Amniotic stem cell (primary cell): ENCODE data around the gene LRRC57.

Experiments
- DNase-seq: peaks from one replicate; lab custom pipeline; 2025; lab: John Stamatoyannopoulos, UW

The LRRC57 gene

GRCh38 chr15:42549741-42550392 is 1.3 kb upstream of the LRRC57 start:
- DNase-seq = no peak

DNA sequence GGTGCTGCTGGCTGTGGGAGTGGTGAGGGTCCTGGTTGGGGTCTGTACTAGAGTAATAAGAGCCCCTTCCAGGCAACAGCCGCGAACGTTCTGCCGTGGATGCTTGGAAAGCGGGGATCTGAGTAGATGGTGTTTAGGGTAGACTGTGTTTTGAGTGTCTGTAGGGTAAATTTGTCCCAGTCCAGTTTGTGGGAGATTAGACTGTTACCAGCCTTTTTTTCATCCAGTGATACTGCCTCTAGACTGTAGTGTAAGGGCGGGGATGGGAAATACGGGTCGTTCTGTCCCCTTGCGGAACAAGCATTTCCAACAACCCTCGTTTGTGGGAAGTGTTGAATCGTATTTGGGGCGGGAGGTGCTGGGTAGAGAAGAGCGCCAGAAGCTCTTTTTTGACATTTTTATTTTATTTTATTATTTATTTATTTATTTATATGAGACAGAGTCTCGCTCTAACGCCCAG is 469 bp upstream of the LRRC57 start:
- DNase-seq = no peak

DNA sequence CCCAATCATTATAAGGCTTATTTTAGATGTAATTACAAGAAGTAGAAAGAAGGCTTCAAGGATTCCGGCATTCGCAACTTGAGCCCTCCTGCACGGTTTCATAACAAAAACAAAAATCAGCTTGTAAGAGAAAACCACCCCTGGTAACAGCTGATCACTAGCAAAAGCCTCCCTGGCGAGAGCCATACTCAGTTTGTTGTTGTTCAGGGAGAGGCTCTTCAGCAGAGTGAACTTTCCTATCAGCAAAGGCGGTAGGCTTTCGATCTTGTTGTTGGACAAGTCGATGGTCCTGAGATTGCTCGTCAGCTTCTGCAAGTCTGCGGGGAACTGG is 710 bp downstream of the LRRC57 start:
- no peak for DNase-seq

DNA sequence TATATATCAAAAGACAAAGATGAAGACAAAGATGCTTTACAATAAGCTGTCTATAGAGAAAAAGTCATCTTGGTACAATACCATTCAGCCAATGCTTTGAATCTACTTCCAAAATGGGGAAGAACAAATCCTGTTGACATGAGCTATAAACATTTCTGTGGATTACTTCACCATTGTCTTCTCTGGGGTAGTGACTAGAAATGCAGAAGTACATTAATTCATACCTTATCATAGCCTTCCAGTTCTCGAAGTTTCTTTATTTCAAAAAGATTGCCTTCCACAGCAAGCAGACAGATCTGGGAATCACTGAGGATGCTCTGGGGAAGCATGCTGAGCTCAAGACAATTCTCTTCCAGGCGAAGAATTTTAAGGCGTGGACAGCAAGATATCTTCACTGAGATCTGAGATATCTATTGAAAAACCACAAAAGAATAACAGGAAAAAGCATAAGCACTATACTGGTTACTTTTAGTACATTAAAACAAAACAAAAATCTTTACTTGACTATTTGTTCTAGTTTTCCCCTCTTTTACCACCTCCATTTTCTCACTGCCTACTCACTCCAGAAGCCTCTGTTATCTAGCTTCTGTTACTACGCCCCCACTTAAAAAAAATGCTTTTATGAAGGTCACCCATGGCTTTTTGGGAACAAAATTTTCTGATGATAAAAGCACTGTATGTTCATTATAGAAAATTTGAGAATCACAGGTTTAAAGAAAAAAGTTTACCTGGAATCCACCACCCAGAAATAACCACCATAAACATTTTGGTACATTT is 3.6 kb downstream of the LRRC57 start:
- DNase-seq = no peak

DNA sequence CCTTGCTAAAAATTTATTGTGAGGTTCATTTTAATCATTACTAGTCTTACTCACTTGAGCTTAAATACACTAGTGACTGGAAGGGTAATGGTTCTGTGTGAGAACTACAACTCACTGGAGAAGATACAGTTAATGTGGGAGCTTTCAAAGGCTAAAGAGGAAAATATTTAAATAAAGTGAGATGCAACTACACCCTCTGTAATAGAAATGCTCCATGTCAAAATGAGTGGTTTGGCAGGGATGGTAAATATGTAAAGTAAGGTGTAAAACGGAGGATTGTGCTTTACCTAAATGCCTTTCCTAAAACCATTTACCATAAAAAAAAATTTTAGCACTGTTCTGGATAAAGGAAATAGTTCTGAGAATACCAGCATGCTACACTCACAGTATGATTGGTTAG is 15.3 kb downstream of the LRRC57 start:
- DNase-seq = no peak

GRCh38 chr15:42528970-42529369 is 19.6 kb downstream of the LRRC57 start:
- DNase-seq = no peak

GRCh38 chr15:42523331-42523730 is 25.3 kb downstream of the LRRC57 start:
- no peak for DNase-seq

GRCh38 chr15:42511007-42511391 is 37.6 kb downstream of the LRRC57 start:
- DNase-seq = no peak

DNA sequence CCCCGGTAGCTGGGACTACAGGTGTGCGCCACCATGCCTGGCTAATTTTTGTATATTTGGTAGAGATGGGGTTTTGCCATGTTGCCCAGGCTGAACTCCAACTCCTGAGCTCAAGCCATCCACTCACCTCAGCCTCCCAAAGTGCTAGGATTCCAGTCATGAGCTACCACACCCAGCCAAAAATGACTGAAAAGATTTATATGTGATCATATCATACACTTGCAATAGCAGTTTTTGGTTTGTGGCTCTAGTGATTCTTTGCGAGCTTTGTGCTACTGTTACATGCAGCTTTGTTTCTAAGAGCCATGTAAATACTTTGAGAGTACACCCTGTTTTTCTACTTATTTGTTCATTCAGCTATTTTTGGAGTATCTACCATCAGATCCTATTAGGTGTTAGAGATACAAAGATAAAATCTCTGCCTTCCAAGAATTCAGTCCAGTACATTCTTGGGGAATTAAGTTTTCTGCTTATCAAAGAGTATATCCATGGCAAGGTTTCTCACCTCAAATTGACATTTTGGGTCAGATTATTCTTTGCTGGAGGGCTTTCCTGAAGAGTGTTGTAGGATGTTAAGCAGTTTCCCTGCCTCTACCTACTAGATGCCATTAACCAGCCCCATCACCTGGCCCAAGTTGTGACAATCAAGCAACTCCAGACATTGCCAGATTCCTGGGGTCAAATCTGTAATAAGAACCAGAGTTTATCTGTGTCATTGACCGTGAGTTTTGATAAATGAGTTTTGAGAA is 38.2 kb downstream of the LRRC57 start:
- DNase-seq = no peak

DNA sequence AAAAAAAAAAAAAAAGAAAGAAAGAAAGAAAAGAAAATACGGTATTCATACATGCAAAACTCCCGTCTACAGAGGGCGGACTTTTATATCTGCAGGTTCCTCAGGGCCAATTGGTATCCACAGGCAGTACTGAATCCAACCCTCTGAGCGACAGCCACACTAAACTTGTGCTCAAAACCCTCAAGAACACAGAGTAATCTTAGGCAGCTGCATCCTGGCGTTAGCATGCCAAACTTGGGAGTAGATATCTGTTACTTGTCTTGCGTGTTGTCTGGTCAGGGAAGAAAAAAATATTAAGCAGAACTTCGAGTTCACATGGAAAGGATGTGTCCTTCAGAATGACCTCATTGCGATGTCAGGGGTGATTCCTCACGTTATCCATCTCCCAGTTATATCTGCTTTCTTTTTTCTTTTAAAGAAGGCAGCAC is 40.3 kb downstream of the LRRC57 start:
- no peak for DNase-seq

GRCh38 chr15:42507514-42507913 is 41.1 kb downstream of the LRRC57 start:
- no peak for DNase-seq

GRCh38 chr15:42504631-42505030 is 44.0 kb downstream of the LRRC57 start:
- no peak for DNase-seq

DNA sequence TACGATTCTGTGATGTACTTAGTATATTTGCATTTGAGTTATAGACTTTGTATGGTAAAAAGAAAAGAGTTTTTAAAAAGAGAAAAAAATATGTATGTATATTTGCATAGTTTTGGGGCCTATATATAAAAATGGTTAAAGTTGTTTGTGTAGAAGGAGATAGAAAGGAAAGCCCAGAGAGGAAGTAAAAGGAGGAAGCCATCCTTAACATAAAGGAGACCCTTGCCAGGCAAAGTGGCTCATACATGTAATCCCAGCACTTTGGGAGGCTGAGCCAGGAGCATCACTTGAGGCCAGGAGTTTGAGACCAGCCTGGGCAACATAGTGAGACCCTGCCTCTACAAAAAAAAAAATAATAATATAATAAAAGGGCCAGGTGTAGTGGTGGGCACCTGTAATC is 44.8 kb downstream of the LRRC57 start:
- no peak for DNase-seq

GRCh38 chr15:42502477-42502876 is 46.1 kb downstream of the LRRC57 start:
- DNase-seq = no peak

GRCh38 chr15:42499858-42500609 is 48.6 kb downstream of the LRRC57 start:
- no peak for DNase-seq

DNA sequence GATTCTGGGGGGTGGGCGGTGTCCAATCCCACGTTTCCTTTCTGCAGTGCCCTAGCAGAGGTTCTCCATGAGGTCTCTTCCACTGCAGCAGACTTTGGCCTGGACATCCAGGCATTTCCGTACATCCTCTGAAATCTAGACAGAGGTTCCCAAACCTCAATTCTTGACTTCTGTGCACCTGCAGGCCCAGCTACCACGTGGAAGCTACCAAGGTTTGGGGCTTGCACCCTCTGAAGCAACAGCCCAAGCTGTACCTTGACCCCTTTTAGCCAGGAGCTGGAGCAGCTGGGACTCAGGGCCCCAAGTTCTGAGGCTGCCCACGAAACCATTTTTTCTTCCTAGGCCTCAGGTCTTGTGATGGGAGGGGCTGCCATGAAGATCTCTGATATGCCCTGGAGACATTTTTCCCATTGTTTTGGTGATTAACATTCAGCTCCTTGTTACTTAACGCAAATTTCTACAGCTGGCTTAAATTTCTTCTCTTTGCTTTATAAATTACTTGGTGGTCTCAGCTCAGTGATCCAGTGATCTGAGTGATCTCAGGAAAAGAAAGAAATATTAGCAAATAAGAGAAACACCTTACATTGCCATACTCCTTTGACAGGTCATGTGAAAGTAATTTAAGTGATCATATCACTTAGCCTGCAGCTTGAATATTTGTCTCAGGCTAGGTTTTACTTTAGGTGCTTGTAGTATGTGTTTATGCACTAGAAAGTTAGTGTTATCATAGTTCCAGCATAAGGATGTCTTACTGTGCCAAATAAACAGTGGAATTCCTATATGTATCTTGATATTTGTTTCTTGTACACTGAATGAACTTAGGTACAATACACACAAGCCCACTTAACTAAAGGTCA is 50.2 kb downstream of the LRRC57 start:
- no peak for DNase-seq

GRCh38 chr15:42495361-42496212 is 53.0 kb downstream of the LRRC57 start, which contains the start of gene SNAP23:
Gene SNAP23 (plus strand): TSS chr15:42495634. CDS start chr15:42511847, 16,213 bp downstream.
- DNase-seq = peak; percentile 90

- DNase-seq = peak; percentile 46
These were observed 53.6 kb downstream of the LRRC57 start for GRCh38 chr15:42494998-42495360.

DNA sequence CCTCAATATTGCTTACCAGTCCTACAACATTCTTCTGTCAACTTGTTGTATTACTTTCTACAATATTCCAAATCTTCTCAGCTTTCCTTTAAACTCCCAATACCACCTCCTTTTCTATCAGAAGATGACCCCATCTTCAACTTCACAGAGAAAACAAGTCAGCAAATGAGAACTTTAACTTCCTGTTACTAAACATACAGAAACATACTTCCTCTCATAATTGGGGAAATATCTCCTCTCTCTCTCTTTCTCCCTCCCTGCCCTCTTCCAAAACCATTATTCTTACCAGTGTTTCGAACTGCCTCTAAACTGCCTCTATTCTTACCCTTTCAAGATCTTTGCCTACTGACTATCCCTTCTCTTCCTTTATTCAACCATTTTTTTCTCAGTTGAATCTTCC is 54.9 kb downstream of the LRRC57 start:
- DNase-seq = no peak

DNA sequence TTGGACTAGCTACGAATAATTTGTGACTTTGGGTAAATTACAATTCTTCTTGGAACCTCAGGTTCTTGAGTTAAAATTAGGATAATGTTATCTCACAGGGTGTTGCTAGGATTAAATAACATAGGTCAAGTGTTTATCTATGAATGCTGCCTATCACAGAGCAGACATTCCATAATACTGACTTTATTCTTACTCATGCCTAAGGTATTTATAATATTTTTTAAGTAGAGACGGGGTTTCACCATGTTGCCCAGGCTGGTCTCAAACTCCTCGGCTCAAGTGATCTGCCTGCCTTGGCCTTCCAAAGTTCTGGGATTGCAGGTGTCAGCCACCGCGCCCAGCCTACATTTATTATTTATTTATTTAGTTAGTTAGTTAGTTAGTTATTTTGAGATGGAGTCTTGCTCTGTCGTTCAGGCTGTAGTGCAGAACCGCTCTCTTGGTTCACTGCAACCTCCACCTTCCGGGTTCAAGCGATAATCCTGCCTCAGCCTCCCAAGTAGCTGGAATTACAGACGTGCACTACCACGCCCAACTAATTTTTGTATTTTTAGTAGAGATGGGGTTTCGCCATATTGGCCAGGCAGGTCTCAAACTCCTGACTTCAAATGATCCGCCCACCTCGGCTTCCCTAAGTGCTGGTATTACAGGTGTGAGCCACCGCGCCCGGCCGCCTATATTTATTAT is 56.9 kb downstream of the LRRC57 start:
- DNase-seq = peak; percentile 32
